Measurements from ENCODE around the gene SMIM7.

Gene SMIM7

DNA sequence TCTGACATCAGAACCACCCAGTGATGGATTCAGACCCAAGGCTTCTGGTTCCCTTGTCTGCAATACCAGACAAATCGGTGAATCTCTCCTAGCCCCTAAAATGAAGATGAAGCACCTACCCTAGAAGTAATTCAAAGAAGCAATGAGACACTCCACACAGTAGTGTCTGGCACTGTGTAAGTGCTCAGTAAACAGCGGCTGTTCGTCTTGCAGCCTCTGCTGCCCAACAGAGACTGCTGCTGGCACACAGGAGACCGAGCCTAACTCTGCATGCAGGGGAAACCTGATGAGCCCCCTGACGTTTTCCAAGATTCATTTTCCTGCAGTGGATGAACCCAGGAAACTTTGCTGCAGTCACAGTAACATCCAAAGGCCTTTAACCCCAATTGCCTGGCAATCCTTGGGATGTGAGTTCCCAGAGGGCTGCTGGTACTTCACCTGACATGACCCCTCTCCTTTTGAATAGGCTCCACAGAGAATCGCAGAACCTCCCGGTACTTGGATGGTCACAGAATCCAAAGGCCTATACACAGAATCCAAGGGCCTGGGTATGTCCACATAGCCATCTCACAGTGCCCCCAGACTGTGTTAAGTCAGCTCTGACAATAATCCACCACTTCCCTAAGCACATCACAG, 38.7 kb downstream of the SMIM7 start:
- DNase-seq (ENCODE audit: low read depth) = no peak

- DNase-seq (ENCODE audit: low read depth) = no peak
These were observed 39.4 kb downstream of the SMIM7 start for GRCh38 chr19:16620584-16620983.

GRCh38 chr19:16620018-16620417, 39.9 kb downstream of the SMIM7 start:
- no peak for DNase-seq (ENCODE audit: low read depth)

DNA sequence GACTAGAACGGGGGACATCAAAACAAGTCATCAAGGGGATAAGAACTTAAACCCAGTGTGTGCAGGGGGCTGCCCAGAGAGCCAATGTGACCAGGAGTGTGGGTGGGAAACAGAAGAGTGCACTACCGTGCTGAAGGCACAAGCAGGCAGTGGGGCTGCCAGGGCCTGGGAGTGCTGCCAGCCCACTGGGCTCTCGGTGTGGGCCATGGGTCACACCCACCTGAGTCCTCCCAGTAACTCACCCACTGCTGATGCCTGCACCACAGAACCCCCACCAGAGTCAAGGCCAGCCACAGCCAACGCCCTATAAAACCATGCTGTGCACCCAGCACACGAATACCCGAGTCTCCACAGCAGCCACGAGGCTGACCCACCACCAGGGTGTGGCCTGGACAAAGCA, 40.5 kb downstream of the SMIM7 start:
- DNase-seq (ENCODE audit: low read depth) = peak; percentile 6

- DNase-seq (ENCODE audit: low read depth) = no peak
These were observed 41.7 kb downstream of the SMIM7 start for GRCh38 chr19:16618248-16618647.

- peak; percentile 35 for DNase-seq (ENCODE audit: low read depth)
These were observed 44.1 kb downstream of the SMIM7 start for GRCh38 chr19:16615808-16616207.

DNA sequence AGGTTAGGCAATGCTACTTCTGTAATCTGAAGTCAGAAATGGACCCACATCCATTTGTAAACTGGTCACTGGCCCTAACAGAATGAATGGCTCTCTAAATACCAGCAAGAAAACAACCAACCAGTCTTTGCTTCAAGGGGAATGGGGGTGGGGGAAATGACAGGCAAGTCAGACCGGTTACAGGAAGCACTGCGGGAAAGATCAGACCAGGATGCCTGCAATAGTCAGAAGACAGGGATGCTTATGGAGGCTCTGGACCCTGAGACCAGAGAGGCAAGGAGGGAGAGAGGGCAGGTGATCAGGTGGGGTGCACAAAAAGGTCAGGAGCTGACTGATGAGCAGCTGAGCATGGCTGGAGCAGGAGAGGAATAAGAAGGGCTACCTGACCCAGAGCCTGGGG, 45.0 kb downstream of the SMIM7 start:
- DNase-seq (ENCODE audit: low read depth) = peak; percentile 7

DNA sequence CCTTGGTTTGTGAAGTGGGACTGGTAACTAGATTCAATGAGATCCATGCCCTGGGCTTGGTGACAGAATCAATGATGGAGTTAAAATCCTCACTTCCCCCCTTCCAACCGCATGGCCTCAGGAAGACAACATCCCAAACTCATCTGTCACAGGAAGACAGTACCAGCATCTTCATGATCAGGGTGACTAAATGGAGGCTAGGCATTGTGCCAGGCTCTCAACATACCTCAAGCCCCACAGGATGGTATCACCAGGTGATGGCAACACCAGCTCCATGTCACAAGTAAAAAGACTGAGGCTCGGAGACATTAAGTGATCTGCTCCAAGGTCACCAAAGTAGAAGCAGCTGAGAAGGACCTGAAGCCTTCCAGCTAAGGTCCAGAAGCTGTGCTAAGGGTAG, 46.1 kb downstream of the SMIM7 start:
- DNase-seq (ENCODE audit: low read depth) = no peak

GRCh38 chr19:16612636-16613035, 47.3 kb downstream of the SMIM7 start:
- DNase-seq (ENCODE audit: low read depth) = no peak

- DNase-seq (ENCODE audit: low read depth) = no peak
These were observed 48.8 kb downstream of the SMIM7 start for GRCh38 chr19:16611121-16611520.

DNA sequence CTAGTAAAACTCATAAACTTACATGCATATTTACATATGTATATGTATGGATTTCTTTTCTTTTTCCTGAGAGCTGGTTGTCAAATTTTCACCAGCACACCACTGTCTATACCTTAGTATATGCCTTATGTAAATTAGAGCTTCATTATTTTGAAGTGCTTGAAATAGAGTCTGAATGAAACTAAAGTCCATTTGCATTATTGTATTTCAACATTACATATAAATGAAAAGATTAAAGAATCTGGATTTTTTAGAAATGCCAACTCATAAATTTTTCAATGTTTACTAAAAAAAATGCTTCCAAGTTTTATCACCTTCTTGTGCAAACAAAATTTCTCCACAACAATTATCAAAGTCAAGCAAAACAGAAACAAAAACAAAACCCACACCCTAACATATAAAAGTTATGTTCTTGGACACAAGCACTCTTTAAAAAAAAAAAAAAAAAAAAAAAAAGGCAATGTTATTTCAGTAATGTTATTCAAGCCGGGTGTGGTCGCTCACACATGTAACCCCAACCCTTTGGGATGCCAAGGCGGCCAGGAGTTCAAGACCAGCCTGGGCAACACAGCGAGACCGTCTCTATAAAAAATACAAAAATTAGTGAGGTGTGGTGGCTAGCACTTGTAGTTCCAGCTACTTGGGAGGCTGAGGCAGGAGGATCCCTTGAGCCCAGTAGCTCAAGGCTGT, 50.3 kb downstream of the SMIM7 start:
- no peak for DNase-seq (ENCODE audit: low read depth)

GRCh38 chr19:16608290-16608739, 51.6 kb downstream of the SMIM7 start:
- peak; percentile 94 for DNase-seq (ENCODE audit: low read depth)

DNA sequence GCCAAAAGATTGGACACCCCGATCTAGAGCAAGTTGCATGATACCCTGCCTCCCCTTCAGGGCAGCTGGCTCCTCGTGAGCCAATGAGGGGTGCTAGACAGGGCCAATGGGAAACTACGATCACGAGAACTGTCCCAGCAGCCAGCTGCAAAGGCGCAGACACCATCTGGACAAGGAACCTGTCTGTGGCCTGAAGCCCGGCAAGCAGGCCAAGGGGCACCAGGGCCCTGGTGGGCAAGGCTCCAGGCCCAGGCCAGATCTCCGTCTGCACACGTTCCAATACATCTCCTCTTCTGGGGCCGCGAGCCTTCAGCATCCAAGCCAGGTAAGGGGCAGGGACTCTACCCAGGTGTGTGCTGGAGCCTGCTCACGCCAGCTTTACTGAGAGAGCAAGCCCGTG, 52.1 kb downstream of the SMIM7 start:
- DNase-seq (ENCODE audit: low read depth) = no peak

- no peak for DNase-seq (ENCODE audit: low read depth)
These were observed 54.4 kb downstream of the SMIM7 start for GRCh38 chr19:16605553-16605994.

DNA sequence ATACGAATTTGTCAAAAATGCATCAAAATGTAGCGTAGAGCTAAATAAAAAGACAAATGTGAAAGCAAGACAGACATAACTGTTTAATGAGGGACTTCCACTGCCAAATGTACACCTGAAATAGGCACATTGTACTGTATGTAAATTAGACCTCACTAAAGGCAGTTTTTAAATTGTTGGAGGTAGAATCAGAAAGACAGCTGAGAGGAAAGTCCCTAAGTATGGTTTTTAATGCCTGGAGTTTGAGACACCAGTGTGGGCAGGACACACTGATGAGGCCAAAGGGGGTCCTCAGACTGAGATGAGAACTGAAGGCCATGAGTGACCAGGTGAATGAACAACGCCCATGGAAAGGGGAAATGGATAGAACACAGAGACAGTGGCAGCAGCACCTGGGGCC, 54.8 kb downstream of the SMIM7 start:
- no peak for DNase-seq (ENCODE audit: low read depth)

GRCh38 chr19:16604615-16605014, 55.3 kb downstream of the SMIM7 start:
- no peak for DNase-seq (ENCODE audit: low read depth)

DNA sequence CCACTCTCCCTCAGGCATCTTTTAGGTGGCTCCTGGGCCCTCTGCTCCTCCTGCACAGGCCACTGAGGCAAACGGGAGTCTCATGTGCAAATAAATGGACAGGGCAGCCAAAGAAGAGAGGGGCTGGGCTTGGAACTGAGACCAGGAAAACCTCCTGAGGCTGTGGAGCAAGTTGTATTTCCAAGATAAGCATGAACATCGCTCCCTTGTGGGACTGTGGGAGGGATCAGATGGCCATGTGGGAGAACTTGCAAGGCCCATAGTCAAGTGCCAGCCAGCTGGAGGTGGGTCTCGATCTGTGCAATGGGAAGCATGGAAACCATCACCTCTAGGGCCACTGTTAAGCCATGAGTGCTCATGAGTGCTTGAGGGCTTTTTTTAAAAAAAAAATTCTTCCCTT, 56.9 kb downstream of the SMIM7 start:
- no peak for DNase-seq (ENCODE audit: low read depth)

DNA sequence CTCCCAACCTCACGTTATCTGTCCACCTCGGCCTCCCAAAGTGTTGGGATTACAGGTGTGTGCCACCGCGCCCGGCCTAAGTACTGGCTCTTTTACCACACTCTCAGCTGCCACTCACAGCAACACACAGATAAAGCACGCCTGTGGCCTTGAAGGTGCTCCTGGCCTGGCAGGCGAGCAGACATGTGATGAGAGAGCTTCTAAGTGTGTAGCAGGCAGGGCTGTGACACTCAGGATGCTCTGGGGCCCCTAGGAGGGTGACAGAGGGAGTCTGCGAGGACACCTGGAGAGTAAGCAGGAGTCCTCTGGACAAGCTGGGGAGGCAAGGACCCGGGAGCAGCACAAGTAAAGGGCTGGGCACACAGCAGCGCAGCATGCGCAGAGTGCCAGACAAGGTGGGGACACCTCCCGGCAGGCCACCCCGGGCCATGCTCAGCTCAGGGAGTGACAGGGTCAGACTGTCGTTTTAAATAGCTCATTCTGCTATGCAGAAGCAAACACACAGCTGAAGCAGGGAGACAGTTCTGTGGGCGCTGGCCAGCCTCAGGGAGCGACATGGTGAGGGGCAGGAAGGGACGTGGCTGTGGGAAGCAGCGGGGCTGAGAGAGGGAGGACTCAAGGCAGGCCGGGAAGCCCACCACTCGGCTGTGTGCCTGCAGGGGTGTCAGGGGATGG, 58.4 kb downstream of the SMIM7 start:
- DNase-seq (ENCODE audit: low read depth) = no peak

- no peak for DNase-seq (ENCODE audit: low read depth)
These were observed 59.1 kb downstream of the SMIM7 start for GRCh38 chr19:16600824-16601223.

DNA sequence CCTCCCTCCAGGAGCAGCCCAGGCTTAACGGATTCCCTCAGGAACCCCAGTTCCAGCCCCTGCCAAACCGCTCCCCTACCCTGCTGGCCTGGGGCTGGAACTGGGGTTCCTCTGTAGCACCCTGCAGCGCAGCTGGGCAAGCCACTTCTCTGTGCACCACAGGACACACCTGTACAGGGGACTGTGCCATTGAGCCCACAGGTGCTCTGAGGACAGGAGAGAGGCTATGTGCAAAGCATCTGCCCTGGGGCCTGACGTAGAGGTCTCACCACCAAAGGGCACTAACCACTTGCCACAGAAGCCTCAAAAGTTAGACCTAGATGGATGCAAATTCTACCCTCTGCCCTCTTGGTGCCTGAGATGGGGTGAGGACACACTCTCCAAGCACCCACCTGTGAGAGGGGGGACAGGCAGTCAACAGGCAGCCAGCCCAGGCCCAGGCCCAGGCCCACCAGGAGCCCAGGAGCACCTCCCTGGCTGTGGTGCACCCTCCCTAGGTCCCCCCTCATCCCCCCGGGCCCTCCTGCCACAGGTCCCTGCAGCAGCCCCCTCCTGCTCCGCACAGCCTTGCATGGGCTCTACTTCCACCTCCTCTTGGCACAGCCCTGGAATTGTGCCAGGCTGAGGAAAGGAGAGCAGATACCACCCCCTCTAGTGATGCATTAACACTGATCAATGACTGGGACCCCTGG, 60.1 kb downstream of the SMIM7 start:
- DNase-seq (ENCODE audit: low read depth) = no peak

DNA sequence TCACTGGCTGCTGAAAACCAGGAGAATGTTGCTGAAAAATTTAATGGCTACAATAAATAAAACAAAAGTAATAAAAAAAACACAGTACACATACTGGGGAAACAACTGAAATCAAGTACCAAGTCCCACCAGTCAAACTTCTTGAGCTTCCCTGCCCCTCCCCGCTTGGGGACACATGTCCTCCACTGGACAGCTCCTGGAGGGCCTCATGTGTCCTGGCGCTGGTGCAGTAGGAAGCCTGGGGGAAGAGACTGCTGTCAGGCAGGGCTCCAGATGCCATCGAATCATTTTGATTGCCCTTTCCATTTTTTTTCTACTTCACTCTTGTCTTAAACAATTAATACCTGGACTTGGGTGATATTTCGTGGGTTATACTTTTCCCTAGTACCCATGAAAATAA, 61.1 kb downstream of the SMIM7 start:
- no peak for DNase-seq (ENCODE audit: low read depth)

DNA sequence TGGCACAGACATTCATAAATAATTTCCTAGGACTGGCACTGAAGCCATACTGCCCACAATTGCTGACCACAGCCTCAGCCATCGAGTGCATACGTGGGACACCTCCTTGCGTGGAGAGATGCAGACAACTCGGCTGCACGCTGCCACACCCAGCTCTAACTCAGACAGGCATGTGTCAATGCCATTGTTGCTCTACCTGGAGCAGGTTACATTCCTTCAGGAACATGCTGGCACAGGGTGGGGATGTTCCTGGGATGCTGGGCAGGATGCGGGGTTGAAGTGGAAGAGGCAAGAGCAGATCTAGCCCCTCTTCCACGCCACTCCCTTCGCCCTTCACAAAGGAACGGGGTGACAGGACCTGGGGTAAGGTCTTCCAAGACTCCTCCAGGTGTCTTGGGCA, 63.5 kb downstream of the SMIM7 start:
- no peak for DNase-seq (ENCODE audit: low read depth)

All from EH (cell line).